Measurements from ENCODE around the gene GDPD5.

DNA sequence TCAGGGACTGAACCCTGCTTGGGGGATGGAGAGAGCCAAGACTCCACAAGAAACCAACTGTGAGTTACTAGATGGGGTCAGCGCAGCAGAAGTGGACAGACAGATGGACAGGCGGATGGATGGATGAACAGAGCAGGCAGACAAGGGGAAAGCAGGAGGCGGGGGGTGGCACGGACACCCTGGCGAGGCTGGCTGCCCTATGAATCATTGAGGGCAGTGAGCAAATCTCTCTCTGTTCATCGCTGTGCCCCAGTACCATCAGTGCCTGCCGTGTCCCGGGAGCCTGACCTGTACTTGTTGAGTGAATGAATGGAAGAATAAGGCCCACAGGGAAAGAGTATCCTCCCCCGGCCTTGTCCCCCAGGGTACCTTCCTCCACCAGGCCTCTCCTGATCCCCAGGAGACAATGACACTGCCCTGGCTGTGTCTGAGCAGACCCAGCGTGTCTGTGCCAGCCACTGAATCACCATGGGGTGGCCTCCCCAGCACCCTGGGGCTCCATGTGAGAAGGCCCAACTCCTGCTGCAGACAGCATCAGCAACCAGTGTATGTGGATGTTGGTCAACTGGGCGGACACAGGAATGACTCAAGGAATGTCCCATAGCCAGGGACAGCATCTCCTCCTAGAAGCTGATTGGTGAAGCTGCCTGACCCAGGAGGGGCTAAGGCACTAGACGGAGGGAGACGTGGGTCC, 87.6 kb downstream of the GDPD5 start:
- TF ChIP-seq GATA2 (IDR thresholded peaks at IDR 0.05; ENCODE audit: low read depth, low read length) = no peak
- TF ChIP-seq GATA3 (IDR thresholded peaks at IDR 0.05; ENCODE audit: low read depth, low read length) = no peak

Data from SH-SY5Y (cell line).